GM12872 (cell line): ENCODE results near the gene EPSTI1.

Source experiments
- CTCF ChIP-seq: IDR thresholded peaks from 3 replicates; pipeline ENCODE4 v1.5.1; 2011; ENCODE audit warnings: low read depth, mild to moderate bottlenecking, low read length, moderate library complexity; ENCODE audit not compliant: insufficient read depth

The EPSTI1 gene

GRCh38 chr13:42905579-42905978, 86.5 kb downstream of the EPSTI1 start:
- no peak for TF ChIP-seq CTCF

- TF ChIP-seq CTCF, result no peak
Observed at GRCh38 chr13:42899266-42899665, 92.8 kb downstream of the EPSTI1 start.

GRCh38 chr13:42895776-42896175, 96.3 kb downstream of the EPSTI1 start:
- TF ChIP-seq CTCF, result no peak

- no peak for TF ChIP-seq CTCF
Observed at GRCh38 chr13:42894765-42895243, 97.2 kb downstream of the EPSTI1 start.

- no peak for TF ChIP-seq CTCF
Observed at GRCh38 chr13:42893214-42893671, 98.8 kb downstream of the EPSTI1 start.

GRCh38 chr13:42892760-42893159, 99.3 kb downstream of the EPSTI1 start:
- TF ChIP-seq CTCF, result no peak

- TF ChIP-seq CTCF, result no peak
Observed at GRCh38 chr13:42891591-42891990, 100.5 kb downstream of the EPSTI1 start.

GRCh38 chr13:42885325-42885724, 106.7 kb downstream of the EPSTI1 start:
- TF ChIP-seq CTCF, result no peak
